ENCODE results near the gene RAB8B. TPM values are rescaled to one million over a fixed set of nuclear protein-coding genes. Genes with fewer than 3 reads are reported as not detected.
A peak's percentile ranks its signal among the peaks of the same experiment; 100 is the strongest.

The RAB8B gene
- polyA plus RNA-seq, 3 donors = 22.0 to 77.3 (median 58.9) TPM

- TF ChIP-seq, protein P1, sequence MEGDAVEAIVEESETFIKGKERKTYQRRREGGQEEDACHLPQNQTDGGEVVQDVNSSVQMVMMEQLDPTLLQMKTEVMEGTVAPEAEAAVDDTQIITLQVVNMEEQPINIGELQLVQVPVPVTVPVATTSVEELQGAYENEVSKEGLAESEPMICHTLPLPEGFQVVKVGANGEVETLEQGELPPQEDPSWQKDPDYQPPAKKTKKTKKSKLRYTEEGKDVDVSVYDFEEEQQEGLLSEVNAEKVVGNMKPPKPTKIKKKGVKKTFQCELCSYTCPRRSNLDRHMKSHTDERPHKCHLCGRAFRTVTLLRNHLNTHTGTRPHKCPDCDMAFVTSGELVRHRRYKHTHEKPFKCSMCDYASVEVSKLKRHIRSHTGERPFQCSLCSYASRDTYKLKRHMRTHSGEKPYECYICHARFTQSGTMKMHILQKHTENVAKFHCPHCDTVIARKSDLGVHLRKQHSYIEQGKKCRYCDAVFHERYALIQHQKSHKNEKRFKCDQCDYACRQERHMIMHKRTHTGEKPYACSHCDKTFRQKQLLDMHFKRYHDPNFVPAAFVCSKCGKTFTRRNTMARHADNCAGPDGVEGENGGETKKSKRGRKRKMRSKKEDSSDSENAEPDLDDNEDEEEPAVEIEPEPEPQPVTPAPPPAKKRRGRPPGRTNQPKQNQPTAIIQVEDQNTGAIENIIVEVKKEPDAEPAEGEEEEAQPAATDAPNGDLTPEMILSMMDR (IDR thresholded peaks at IDR 0.05) = no peak
- WGBS (ENCODE audit: insufficient coverage) = no CpG with 5 or more reads among the region's 4 CpGs
- H2AFZ ChIP-seq (ENCODE audit: insufficient read depth, low read depth, low read length, poor library complexity, severe bottlenecking) = no peak overlapping the region
- Mint-ChIP-seq H3K9me3 (peaks cover 0 to 2% (median 0%) of the 10 kb centered on the region in 7 donors), H3K27me3 (ENCODE audit: low read depth in 3 of 3) (no peaks in the 10 kb centered on the region), H3K27ac (peak overlapping the region; percentile 85 to 100 (median 95)), H3K36me3 (peaks cover 15 to 18% of the 10 kb centered on the region in 2 donors), H3K4me1 (peaks cover 86% of the 10 kb centered on the region), H3K4me3 (peak overlapping the region; percentile 31 to 75)
- peaks cover 100% of the 10 kb centered on the region for H3K79me2 ChIP-seq (ENCODE audit: insufficient read depth, low read length)
- intact Hi-C loops (cut with micrococcal nuclease) = loop anchor here (5.0 to 10.0 kb wide), 4 partner anchors 37 to 310 kb away; partner anchors contain the start of genes LACTB (in 1 of the 2), RPS27L (in 1 of the 2) and USP3 (in 1 of the 2)
- peaks cover 87% of the 10 kb centered on the region for H4K20me1 ChIP-seq (ENCODE audit: insufficient read depth, low read length)
- H3K4me1 ChIP-seq (ENCODE audit: control insufficient read depth in 1 of 2, insufficient read depth in 2 of 2, low read length in 2 of 2) = peaks cover 72 to 80% of the 10 kb centered on the region in 2 donors
- no peak overlapping the region for H3K9ac ChIP-seq (ENCODE audit: insufficient read depth, low read length, poor library complexity, severe bottlenecking)
- no peak for DNase-seq
- H3K4me3 ChIP-seq (replicated peaks in 1 of 3; ENCODE audit: low read depth in 2 of 3, low read length in 3 of 3) = peak overlapping the region; percentile 6 to 62 (median 36)
- H3K36me3 ChIP-seq (replicated peaks in 1 of 2; ENCODE audit: control insufficient read depth in 1 of 2, insufficient read depth in 2 of 2, low read length in 2 of 2) = peaks cover 5% of the 10 kb centered on the region in 2 donors
- H3K27me3 ChIP-seq (ENCODE audit: control insufficient read depth in 2 of 2, insufficient read depth in 2 of 2, low read length in 2 of 2) = no peaks in the 10 kb centered on the region
- peak overlapping the region; percentile 76 for H3K4me2 ChIP-seq (replicated peaks; ENCODE audit: extremely low read depth, low read length, poor library complexity, severe bottlenecking)
- peak overlapping the region in 1 of 2 donors; percentile 75 for H3K27ac ChIP-seq (ENCODE audit: low read depth in 1 of 2, low read length in 2 of 2)
- H3K9me3 ChIP-seq (replicated peaks in 1 of 2; ENCODE audit: control insufficient read depth in 1 of 2, insufficient read depth in 1 of 2, low read length in 2 of 2) = no peaks in the 10 kb centered on the region
Observed at GRCh38 chr15:63194302-63194701, 4.9 kb downstream of the RAB8B start.

GRCh38 chr15:63194880-63195568 is 5.6 kb downstream of the RAB8B start:
- peak overlapping the region in 1 of 3 experiments; percentile 47 for H3K4me3 ChIP-seq (replicated peaks in 1 of 3; ENCODE audit: low read depth in 2 of 3, low read length in 3 of 3)
- H2AFZ ChIP-seq (ENCODE audit: insufficient read depth, low read depth, low read length, poor library complexity, severe bottlenecking) = no peak overlapping the region
- H3K9ac ChIP-seq (ENCODE audit: insufficient read depth, low read length, poor library complexity, severe bottlenecking) = no peak overlapping the region
- no peaks in the 10 kb centered on the region for H3K27me3 ChIP-seq (ENCODE audit: control insufficient read depth in 2 of 2, insufficient read depth in 2 of 2, low read length in 2 of 2)
- peak overlapping the region; percentile 29 to 75 for H3K27ac ChIP-seq (ENCODE audit: low read depth in 1 of 2, low read length in 2 of 2)
- H3K36me3 Mint-ChIP-seq = peaks cover 15 to 22% of the 10 kb centered on the region in 2 donors
- peak overlapping the region; percentile 76 for H3K4me2 ChIP-seq (replicated peaks; ENCODE audit: extremely low read depth, low read length, poor library complexity, severe bottlenecking)
- no peaks in the 10 kb centered on the region for H3K27me3 Mint-ChIP-seq (ENCODE audit: low read depth in 3 of 3)
- H3K9me3 Mint-ChIP-seq = no peaks in the 10 kb centered on the region
- intact Hi-C loops (cut with micrococcal nuclease) = loop anchor here (5.0 to 10.0 kb wide), 4 partner anchors 37 to 310 kb away; partner anchors contain the start of genes LACTB (in 1 of the 2), RPS27L (in 1 of the 2) and USP3 (in 1 of the 2)
- H3K4me1 Mint-ChIP-seq = peaks cover 89% of the 10 kb centered on the region
- peaks cover 100% of the 10 kb centered on the region for H3K79me2 ChIP-seq (ENCODE audit: insufficient read depth, low read length)
- H3K27ac Mint-ChIP-seq = peak overlapping the region; percentile 67 to 86 (median 79)
- H4K20me1 ChIP-seq (ENCODE audit: insufficient read depth, low read length) = peaks cover 94% of the 10 kb centered on the region
- TF ChIP-seq, protein P1 (IDR thresholded peaks at IDR 0.05) = no peak
- WGBS (ENCODE audit: insufficient coverage) = no CpG with 5 or more reads among the region's 4 CpGs
- no peaks in the 10 kb centered on the region for H3K9me3 ChIP-seq (replicated peaks in 1 of 2; ENCODE audit: control insufficient read depth in 1 of 2, insufficient read depth in 1 of 2, low read length in 2 of 2)
- peaks cover 72 to 81% of the 10 kb centered on the region in 2 donors for H3K4me1 ChIP-seq (ENCODE audit: control insufficient read depth in 1 of 2, insufficient read depth in 2 of 2, low read length in 2 of 2)
- peaks cover 5% of the 10 kb centered on the region in 2 donors for H3K36me3 ChIP-seq (replicated peaks in 1 of 2; ENCODE audit: control insufficient read depth in 1 of 2, insufficient read depth in 2 of 2, low read length in 2 of 2)
- H3K4me3 Mint-ChIP-seq = peak overlapping the region in 1 of 2 donors; percentile 9
- no peak for DNase-seq
